ENCODE measurements around the gene TYW3.

Gene TYW3, protein sequence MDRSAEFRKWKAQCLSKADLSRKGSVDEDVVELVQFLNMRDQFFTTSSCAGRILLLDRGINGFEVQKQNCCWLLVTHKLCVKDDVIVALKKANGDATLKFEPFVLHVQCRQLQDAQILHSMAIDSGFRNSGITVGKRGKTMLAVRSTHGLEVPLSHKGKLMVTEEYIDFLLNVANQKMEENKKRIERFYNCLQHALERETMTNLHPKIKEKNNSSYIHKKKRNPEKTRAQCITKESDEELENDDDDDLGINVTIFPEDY

DNA sequence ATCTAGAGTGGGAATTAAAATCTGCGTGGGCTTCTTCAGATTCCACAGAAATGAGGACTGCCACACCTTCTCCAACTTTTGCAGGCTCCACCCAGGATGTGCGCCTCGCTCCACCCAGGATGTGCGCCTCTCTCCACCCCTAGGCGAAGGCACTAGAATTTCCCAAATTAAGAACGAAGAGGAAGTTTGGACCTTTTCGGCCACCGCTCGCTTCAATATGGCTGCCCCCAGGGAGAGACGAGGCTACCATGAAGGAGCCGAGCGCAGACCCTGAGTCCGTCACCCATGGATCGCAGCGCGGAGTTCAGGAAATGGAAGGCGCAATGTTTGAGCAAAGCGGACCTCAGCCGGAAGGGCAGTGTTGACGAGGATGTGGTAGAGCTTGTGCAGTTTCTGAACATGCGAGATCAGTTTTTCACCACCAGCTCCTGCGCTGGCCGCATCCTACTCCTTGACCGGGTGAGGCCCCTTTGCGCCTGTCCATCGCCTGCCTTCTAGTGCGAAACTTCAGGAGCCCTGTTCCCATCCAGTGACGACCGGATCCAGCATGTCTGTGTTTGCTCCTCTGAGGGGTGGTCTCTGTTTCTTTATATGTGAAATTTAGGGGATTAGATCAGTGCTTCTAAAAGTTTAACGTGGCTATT, at the start of gene TYW3, which contains the start of gene CRYZ:
TYW3 (plus strand) TSS at position 193 of the 644 bp plus-strand sequence; CDS start at position 286, 93 bp downstream.
CRYZ (minus strand) TSS at position 91 of the 644 bp plus-strand sequence. CDS start 8,229 bp downstream, outside the sequence.
- DNase-seq (ENCODE audit: low read depth, low spot score), result peak; percentile 95
- in situ Hi-C loops (cut with HindIII; ENCODE audit: low sequenced_read_pairs), result no loop called here
- TF ChIP-seq, protein P1, sequence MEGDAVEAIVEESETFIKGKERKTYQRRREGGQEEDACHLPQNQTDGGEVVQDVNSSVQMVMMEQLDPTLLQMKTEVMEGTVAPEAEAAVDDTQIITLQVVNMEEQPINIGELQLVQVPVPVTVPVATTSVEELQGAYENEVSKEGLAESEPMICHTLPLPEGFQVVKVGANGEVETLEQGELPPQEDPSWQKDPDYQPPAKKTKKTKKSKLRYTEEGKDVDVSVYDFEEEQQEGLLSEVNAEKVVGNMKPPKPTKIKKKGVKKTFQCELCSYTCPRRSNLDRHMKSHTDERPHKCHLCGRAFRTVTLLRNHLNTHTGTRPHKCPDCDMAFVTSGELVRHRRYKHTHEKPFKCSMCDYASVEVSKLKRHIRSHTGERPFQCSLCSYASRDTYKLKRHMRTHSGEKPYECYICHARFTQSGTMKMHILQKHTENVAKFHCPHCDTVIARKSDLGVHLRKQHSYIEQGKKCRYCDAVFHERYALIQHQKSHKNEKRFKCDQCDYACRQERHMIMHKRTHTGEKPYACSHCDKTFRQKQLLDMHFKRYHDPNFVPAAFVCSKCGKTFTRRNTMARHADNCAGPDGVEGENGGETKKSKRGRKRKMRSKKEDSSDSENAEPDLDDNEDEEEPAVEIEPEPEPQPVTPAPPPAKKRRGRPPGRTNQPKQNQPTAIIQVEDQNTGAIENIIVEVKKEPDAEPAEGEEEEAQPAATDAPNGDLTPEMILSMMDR (IDR thresholded peaks at IDR 0.05; ENCODE audit: low read depth, low read length), result no peak
- peak within 1 kb of the TSS; percentile 95 for H3K4me3 ChIP-seq (ENCODE audit: low read depth, low read length)

DNA sequence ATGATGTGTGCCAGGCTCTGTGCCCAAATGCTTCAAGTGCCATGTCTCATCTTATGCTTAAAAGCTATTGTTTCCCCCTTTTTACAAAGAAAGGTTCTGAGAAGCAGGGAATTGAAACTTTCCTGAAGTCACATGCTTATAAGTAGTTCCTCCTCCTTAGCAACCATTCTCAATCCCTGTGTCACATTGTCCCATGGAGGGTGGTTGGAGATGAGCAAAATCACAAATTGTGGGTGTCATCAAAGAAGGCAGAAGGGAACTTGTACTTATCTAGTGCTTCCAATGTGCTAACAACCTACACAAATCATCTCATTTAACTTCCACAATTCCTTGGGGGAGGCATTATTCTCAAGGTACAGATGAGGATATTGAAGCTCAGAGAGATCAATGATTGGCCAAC, 49.3 kb upstream of the TYW3 start:
- no peak overlapping the region for H3K4me3 ChIP-seq (ENCODE audit: low read depth, low read length)
- TF ChIP-seq, protein P1 (IDR thresholded peaks at IDR 0.05; ENCODE audit: low read depth, low read length), result no peak
- no peak for DNase-seq (ENCODE audit: low read depth, low spot score)
- in situ Hi-C loops (cut with HindIII; ENCODE audit: low sequenced_read_pairs), result no loop called here

DNA sequence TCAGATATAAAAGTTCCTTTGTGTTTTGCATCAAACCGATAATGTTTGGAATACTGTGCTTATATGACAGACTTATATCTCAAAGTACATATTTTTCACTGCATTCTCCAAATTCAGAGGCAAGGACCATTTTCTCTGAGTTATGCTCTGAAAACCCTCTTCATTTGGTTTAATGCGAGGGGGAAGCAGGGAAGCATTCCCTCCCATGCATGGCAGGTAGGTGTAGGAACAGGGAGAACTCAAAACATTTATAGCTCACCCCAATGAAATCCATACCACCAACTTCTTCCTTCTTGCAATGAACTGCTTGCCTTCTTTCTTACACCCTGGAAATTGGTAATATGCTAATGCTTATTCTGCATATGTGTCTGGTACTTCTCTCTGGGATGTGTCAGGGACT, 48.7 kb upstream of the TYW3 start:
- no peak overlapping the region for H3K4me3 ChIP-seq (ENCODE audit: low read depth, low read length)
- DNase-seq (ENCODE audit: low read depth, low spot score), result no peak
- TF ChIP-seq, protein P1 (IDR thresholded peaks at IDR 0.05; ENCODE audit: low read depth, low read length), result no peak
- in situ Hi-C loops (cut with HindIII; ENCODE audit: low sequenced_read_pairs), result no loop called here

DNA sequence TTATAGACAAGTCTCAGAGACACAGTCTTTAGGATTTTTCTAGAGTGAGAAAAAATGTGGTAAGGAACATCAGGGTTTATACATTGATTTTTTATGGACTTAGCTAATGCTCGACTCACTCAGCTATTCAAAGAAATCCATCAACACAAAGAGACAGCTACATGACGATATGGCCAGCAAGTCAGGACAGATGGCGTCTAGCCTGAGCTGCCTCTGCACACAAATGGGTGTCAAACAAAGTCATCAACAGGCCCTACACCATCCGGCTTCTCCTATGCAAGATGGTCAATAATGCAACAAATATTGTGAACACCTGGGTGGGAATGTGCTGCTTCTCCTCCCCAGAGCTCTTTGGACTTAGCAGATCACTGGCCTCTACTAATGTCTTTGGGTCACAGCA, 46.0 kb upstream of the TYW3 start:
- DNase-seq (ENCODE audit: low read depth, low spot score), result no peak
- TF ChIP-seq, protein P1 (IDR thresholded peaks at IDR 0.05; ENCODE audit: low read depth, low read length), result no peak
- no peak overlapping the region for H3K4me3 ChIP-seq (ENCODE audit: low read depth, low read length)
- in situ Hi-C loops (cut with HindIII; ENCODE audit: low sequenced_read_pairs), result no loop called here

DNA sequence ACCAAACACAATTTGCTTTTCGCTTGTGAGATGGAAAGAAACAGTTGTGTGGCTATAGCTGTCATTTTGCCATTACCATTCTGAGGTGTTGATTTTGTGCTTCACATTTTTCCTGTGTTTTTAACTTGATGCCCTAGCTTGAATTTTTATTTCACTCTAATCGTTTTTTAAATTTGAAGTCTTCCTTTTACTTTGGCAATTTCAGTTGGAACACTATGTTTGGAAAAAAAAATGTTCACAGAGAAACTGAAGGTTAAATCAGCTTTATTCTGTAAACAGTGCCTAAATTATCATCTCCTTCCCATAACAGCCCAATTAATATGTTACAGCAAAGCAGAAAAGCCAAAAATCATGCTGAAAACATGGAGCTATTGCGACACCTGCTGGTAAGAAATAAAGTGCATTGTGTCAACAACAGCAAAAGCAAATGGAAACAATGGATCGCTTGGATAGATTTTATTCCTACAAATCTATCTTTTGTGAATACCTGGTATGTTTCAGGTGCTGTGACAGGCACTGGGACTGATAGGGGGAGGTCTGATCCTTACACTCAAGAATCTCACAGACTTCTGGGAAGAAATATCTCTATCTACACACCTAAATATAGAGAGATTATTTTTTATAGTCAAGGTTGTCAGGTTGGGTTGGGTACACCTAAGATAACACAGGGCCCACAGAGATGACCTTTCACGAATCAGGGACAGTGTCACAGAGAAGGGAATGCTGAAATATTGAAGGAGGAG, 43.2 kb upstream of the TYW3 start:
- H3K4me3 ChIP-seq (ENCODE audit: low read depth, low read length), result no peak overlapping the region
- TF ChIP-seq, protein P1 (IDR thresholded peaks at IDR 0.05; ENCODE audit: low read depth, low read length), result peak; percentile 69
- in situ Hi-C loops (cut with HindIII; ENCODE audit: low sequenced_read_pairs), result no loop called here
- DNase-seq (ENCODE audit: low read depth, low spot score), result peak; percentile 59

DNA sequence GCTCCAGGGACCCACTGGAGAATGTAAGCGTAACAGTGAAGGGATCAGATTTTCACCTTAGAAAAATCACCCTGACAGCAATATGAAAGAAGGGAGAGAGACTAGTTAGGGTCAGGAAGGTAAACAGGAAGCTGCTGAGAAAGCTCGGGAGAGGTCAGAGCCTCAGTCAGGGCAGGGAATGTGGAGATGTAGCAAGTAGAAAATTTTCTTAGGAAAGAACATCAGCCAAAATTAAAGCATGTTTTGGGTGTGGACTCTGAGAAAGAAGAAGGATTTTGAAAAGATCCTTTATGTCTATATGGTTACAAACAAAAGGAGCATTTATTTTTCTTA, 42.6 kb upstream of the TYW3 start:
- H3K4me3 ChIP-seq (ENCODE audit: low read depth, low read length), result no peak overlapping the region
- in situ Hi-C loops (cut with HindIII; ENCODE audit: low sequenced_read_pairs), result no loop called here
- TF ChIP-seq, protein P1 (IDR thresholded peaks at IDR 0.05; ENCODE audit: low read depth, low read length), result no peak
- DNase-seq (ENCODE audit: low read depth, low spot score), result no peak
